Hepatocyte (in vitro differentiated cells): Measurements from ENCODE around the gene GIMAP4. TPM values are rescaled to one million over a fixed set of nuclear protein-coding genes. Genes with fewer than 3 reads are reported as not detected.

Source experiments
- DNase-seq: peaks from one replicate; pipeline ENCODE4 v3.0.0-alpha.2; 2016; ENCODE audit warnings: low spot score
- H2AFZ ChIP-seq: fragments of 200-600 bp; sonication (generic); 2 replicates; pipeline ENCODE4 v1.6.0; 2016; ENCODE audit warnings: antibody characterized with exemption, mild to moderate bottlenecking
- H3K27ac ChIP-seq: fragments of 200-600 bp; sonication (generic); 2 replicates; pipeline ENCODE4 v1.5.1; 2016; ENCODE audit warnings: mild to moderate bottlenecking
- H3K27me3 ChIP-seq: fragments of 200-600 bp; sonication (generic); 2 replicates; pipeline ENCODE4 v1.6.1; 2016
- H3K36me3 ChIP-seq: fragments of 200-600 bp; sonication (generic); replicated peaks from 2 replicates; pipeline ENCODE4 v1.5.1; 2016; ENCODE audit warnings: low read depth; ENCODE audit not compliant: insufficient read depth
- H3K4me1 ChIP-seq: fragments of 200-600 bp; sonication (generic); 2 replicates; pipeline ENCODE4 v1.5.1; 2016; ENCODE audit warnings: mild to moderate bottlenecking, moderate library complexity; ENCODE audit not compliant: insufficient read depth
- H3K4me2 ChIP-seq: fragments of 200-600 bp; sonication (generic); 2 replicates; pipeline ENCODE4 v1.6.0; 2016
- H3K4me3 ChIP-seq: fragments of 200-600 bp; sonication (generic); 2 replicates; pipeline ENCODE4 v1.5.1; 2016; ENCODE audit warnings: mild to moderate bottlenecking
- H3K79me2 ChIP-seq: fragments of 200-600 bp; sonication (generic); 2 replicates; pipeline ENCODE4 v1.6.0; 2017; ENCODE audit warnings: mild to moderate bottlenecking
- H3K9me2 ChIP-seq: fragments of 200-600 bp; sonication (generic); replicated peaks from 2 replicates; pipeline ENCODE4 v1.6.0; 2017; ENCODE audit warnings: mild to moderate bottlenecking; ENCODE audit not compliant: insufficient read depth
- H3K9me3 ChIP-seq: fragments of 200-600 bp; sonication (generic); 2 replicates; pipeline ENCODE4 v1.5.1; 2016; ENCODE audit warnings: low read depth, mild to moderate bottlenecking
- H4K20me1 ChIP-seq: fragments of 200-600 bp; sonication (generic); 2 replicates; pipeline ENCODE4 v1.6.0; 2016; ENCODE audit warnings: mild to moderate bottlenecking; ENCODE audit not compliant: insufficient read depth, poor library complexity, severe bottlenecking
- CTCF ChIP-seq: fragments of 200-600 bp; sonication (generic); IDR thresholded peaks from 2 replicates; pipeline ENCODE4 v1.5.1; 2016; ENCODE audit warnings: antibody characterized with exemption, mild to moderate bottlenecking; ENCODE audit not compliant: poor library complexity
- EZH2 ChIP-seq: fragments of 200-600 bp; sonication (generic); IDR thresholded peaks from 2 replicates; pipeline ENCODE4 v1.6.1; 2016; ENCODE audit warnings: antibody characterized with exemption, mild to moderate bottlenecking, borderline replicate concordance
- EZH2phosphoT487 ChIP-seq: fragments of 200-600 bp; sonication (generic); IDR thresholded peaks from one replicate; pipeline ENCODE4 v1.6.1; 2018; ENCODE audit warnings: antibody characterized with exemption, mild to moderate bottlenecking, low read depth, moderate library complexity; ENCODE audit not compliant: unreplicated experiment, severe bottlenecking
- WGBS: methylation state at CpG from one replicate; pipeline ENCODE4 v1.1.6; 2016; ENCODE audit warnings: low lambda C conversion rate; ENCODE audit errors: missing lambda C conversion rate; 5-methylcytosine and 5-hydroxymethylcytosine counted together
- polyA plus RNA-seq: library from polyadenylated mRNA; unstranded; fragments of >200 nt; fragmentation: Nextera tagmentation; extraction: Ambion mirVana; gene quantifications from 2 replicates; pipeline ENCODE4 v1.2.1, GENCODE V29; 2016
- total RNA-seq: library from RNA; depleted of rRNA; stranded (reverse); fragments of >200 nt; gene quantifications from 2 replicates; pipeline ENCODE4 v1.2.3, GENCODE V29; 2014

The GIMAP4 gene
- total and polyA plus RNA-seq, 2 experiments from 2014 or later = 0.63 TPM; not detected in 1

GRCh38 chr7:150564566-150564965, 2.6 kb upstream of the GIMAP4 start:
- Histone ChIP-seq H3K27ac (no peak overlapping the region), H3K79me2 (no peaks in the 10 kb centered on the region), H3K9me2 (no peaks in the 10 kb centered on the region), H4K20me1 (no peaks in the 10 kb centered on the region), H3K9me3 (no peaks in the 10 kb centered on the region), H3K4me3 (no peak overlapping the region), H2AFZ (no peak overlapping the region), H3K4me1 (no peaks in the 10 kb centered on the region), H3K36me3 (no peaks in the 10 kb centered on the region), H3K4me2 (no peak overlapping the region), H3K27me3 (no peaks in the 10 kb centered on the region)
- TF ChIP-seq EZH2phosphoT487 (no peak), CTCF (no peak), EZH2 (no peak)
- 58% methylated on average over 3 of the region's 3 CpGs for WGBS
- DNase-seq = no peak

GRCh38 chr7:150565239-150565638, 2.0 kb upstream of the GIMAP4 start:
- WGBS = 79% methylated on average over 7 of the region's 7 CpGs
- H3K9me2 ChIP-seq = no peaks in the 10 kb centered on the region
- H3K4me2 ChIP-seq = no peak overlapping the region
- TF ChIP-seq EZH2phosphoT487 (no peak), CTCF (no peak), EZH2 (no peak)
- H3K27ac ChIP-seq = no peak overlapping the region
- no peak for DNase-seq
- no peaks in the 10 kb centered on the region for H3K27me3 ChIP-seq
- no peaks in the 10 kb centered on the region for H3K36me3 ChIP-seq
- H3K79me2 ChIP-seq = no peaks in the 10 kb centered on the region
- no peaks in the 10 kb centered on the region for H4K20me1 ChIP-seq
- no peaks in the 10 kb centered on the region for H3K9me3 ChIP-seq
- no peak overlapping the region for H2AFZ ChIP-seq
- H3K4me3 ChIP-seq = no peak overlapping the region
- no peaks in the 10 kb centered on the region for H3K4me1 ChIP-seq

- 28% methylated on average over 3 of the region's 3 CpGs for WGBS
These were observed 1.1 kb upstream of the GIMAP4 start for GRCh38 chr7:150566123-150566522.

More at GRCh38 chr7:150566123-150566522, 1.1 kb upstream of the GIMAP4 start:
- no peaks in the 10 kb centered on the region for H3K36me3 ChIP-seq
- no peak overlapping the region for H2AFZ ChIP-seq
- H3K27me3 ChIP-seq = no peaks in the 10 kb centered on the region
- DNase-seq = no peak
- no peaks in the 10 kb centered on the region for H4K20me1 ChIP-seq
- no peaks in the 10 kb centered on the region for H3K9me2 ChIP-seq
- no peaks in the 10 kb centered on the region for H3K79me2 ChIP-seq
- H3K4me3 ChIP-seq = no peak overlapping the region
- no peak overlapping the region for H3K27ac ChIP-seq
- no peak overlapping the region for H3K4me2 ChIP-seq
- no peaks in the 10 kb centered on the region for H3K9me3 ChIP-seq
- no peak for TF ChIP-seq EZH2phosphoT487
- TF ChIP-seq EZH2 = no peak
- TF ChIP-seq CTCF = no peak
- no peaks in the 10 kb centered on the region for H3K4me1 ChIP-seq
